ENCODE measurements around the gene HDDC3.

DNA sequence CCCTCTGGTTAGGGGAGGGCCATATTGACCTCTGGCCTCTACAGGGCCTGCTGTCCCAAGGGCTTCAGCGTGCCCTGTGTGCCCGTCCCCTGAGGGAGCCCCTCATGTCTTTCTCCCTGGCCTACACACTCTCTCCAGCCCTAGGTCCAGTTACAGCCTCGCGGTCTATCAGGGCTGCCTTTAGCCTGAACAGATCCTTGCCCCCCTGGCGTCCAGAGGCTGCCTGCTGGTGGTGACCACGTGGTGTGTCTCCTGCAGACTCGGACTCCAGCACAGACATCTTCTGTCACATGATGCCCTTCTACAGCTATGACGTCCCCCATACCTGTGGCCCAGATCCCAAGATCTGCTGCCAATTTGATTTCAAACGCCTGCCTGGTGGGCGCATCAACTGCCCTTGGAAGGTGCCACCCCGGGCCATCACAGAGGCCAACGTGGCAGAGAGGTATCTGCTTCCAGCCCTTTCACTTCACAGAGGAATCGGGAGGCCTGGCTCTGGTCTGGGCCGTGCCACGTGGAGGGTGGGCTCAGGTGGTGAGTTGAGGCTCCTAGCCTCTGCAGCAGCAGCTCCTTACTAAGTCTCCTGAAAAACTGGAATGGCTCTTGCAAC, 25.2 kb downstream of the HDDC3 start:
- TF ChIP-seq POLR2A (IDR thresholded peaks at IDR 0.05) (no peak), CTCF (IDR thresholded peaks at IDR 0.05 in 8 of 11, conservative IDR thresholded peaks at IDR 0.05 in 3 of 11) (no peak)
